Motor neuron (in vitro differentiated cells): ENCODE results near the gene ARL14EP. TPM values are rescaled to one million over a fixed set of nuclear protein-coding genes. Genes with fewer than 3 reads are reported as not detected.
A peak's percentile ranks its signal among the peaks of the same experiment; 100 is the strongest.

Source experiments
- ATAC-seq, 8 experiments: fragments of 200-7000 bp; cut with Tn5 transposase; replicated peaks in 6 of 8; 2 replicates each; pipeline ENCODE4 v1.8.0; 2021; ENCODE audit warnings: mild to moderate bottlenecking in 8 of 8, moderate library complexity in 8 of 8
- H3K27ac ChIP-seq, 2 donors: fragments of 250-450 bp; sonication (Bioruptor Pico); 2 replicates each; pipeline ENCODE4 v1.9.0; 2021; ENCODE audit warnings: antibody characterized with exemption in 2 of 2, mild to moderate bottlenecking in 2 of 2, moderate library complexity in 1 of 2
- H3K4me1 ChIP-seq, 2 donors: fragments of 250-450 bp; sonication (Bioruptor Pico); replicated peaks in 1 of 2; 2 replicates each; pipeline ENCODE4 v1.6.1; 2021; ENCODE audit warnings: antibody characterized with exemption in 2 of 2, mild to moderate bottlenecking in 2 of 2, moderate library complexity in 1 of 2
- H3K4me3 ChIP-seq, 5 donors: fragments of 250-450 bp; sonication (Bioruptor Pico); 2 replicates each; pipeline ENCODE4 v1.9.0; 2021; ENCODE audit warnings: antibody characterized with exemption in 5 of 5, mild to moderate bottlenecking in 5 of 5, moderate library complexity in 4 of 5
- WGBS, 10 experiments: fragments of 450-650 bp; shearing (Covaris generic); methylation state at CpG; one replicate each; pipeline ENCODE4 v1.0.0; 2022; 5-methylcytosine and 5-hydroxymethylcytosine counted together
- in situ Hi-C, 9 experiments: fragments of 400-800 bp; cut with MboI; loops; one replicate each; pipeline ENCODE4 v1.15.0; 2021; ENCODE audit warnings: low sequenced_read_pairs in 9 of 9, low pct_unique_long_range_greater_than_20kb in 2 of 9; ENCODE audit not compliant: unreplicated experiment in 9 of 9
- total RNA-seq, 8 experiments: library from RNA; unstranded; fragments of 300-600 nt; gene quantifications; 2 replicates each; pipeline versions ENCODE4 v1.2.3 to v1.2.4, GENCODE V29; 2022

The ARL14EP gene
- 10 to 100 TPM; 19.5 to 37.0 (median 24.7) TPM for total RNA-seq

GRCh38 chr11:30322826-30323710, at the start of gene ARL14EP:
Gene ARL14EP, plus strand, starts transcription at chr11:30323104. Its CDS starts 7,845 bp downstream, at chr11:30330949.
- Histone ChIP-seq H3K4me3 (peak within 1 kb of the TSS; percentile 52 to 95 (median 86)), H3K4me1 (peaks cover 13 to 27% of the 10 kb centered on the region in 2 donors), H3K27ac (peak within 1 kb of the TSS; percentile 85 to 95)
- WGBS, 10 experiments, result 0 to 7% (median 2%) methylated on average over 1 to 11 of the region's 51 CpGs
- ATAC-seq, result peak; percentile 98 to 99 (median 99)
- in situ Hi-C loops, result loop anchor here in 1 of 9 experiments (25.0 kb wide), 1 partner anchor 886 kb away; no protein-coding TSS in a partner anchor

GRCh38 chr11:30277176-30277575, 45.7 kb upstream of the ARL14EP start:
- Histone ChIP-seq H3K27ac (no peak overlapping the region), H3K4me1 (peaks cover 0 to 6% of the 10 kb centered on the region in 2 donors), H3K4me3 (no peak overlapping the region)
- no peak for ATAC-seq
- in situ Hi-C loops, result loop anchor here in 1 of 9 experiments (25.0 kb wide), 1 partner anchor 840 kb away; no protein-coding TSS in a partner anchor

DNA sequence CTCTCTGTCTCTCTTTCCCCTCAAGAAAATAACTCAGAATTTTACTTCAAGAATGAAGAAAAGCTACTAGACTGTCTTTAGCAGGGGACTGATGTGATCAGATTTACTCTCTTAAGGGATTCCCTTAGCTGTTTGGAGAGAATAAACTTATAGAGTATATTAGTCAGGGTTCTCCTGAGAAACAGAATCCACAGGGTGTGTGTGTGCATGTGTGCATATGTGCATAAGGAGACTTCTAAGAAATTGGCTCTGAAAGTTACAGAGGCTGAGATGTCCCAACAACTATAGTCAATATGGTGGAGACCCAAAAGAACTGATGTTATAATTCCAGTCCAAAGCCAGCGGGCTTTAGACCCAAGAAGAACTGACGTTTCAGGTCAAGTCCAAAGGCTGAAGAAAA, 43.1 kb upstream of the ARL14EP start:
- in situ Hi-C loops, result loop anchor here in 1 of 9 experiments (25.0 kb wide), 1 partner anchor 842 kb away; no protein-coding TSS in a partner anchor
- 0 to 100% (median 50%) methylated on average over 1 to 2 of the region's 2 CpGs; no CpG with 5 or more reads in 3 of the 10 experiments for WGBS, 10 experiments
- H3K4me1 ChIP-seq, result peaks cover 0 to 6% of the 10 kb centered on the region in 2 donors
- peak in 3 of 8 experiments; percentile 44 to 97 (median 96) for ATAC-seq
- no peak overlapping the region for H3K4me3 ChIP-seq
- no peak overlapping the region for H3K27ac ChIP-seq

DNA sequence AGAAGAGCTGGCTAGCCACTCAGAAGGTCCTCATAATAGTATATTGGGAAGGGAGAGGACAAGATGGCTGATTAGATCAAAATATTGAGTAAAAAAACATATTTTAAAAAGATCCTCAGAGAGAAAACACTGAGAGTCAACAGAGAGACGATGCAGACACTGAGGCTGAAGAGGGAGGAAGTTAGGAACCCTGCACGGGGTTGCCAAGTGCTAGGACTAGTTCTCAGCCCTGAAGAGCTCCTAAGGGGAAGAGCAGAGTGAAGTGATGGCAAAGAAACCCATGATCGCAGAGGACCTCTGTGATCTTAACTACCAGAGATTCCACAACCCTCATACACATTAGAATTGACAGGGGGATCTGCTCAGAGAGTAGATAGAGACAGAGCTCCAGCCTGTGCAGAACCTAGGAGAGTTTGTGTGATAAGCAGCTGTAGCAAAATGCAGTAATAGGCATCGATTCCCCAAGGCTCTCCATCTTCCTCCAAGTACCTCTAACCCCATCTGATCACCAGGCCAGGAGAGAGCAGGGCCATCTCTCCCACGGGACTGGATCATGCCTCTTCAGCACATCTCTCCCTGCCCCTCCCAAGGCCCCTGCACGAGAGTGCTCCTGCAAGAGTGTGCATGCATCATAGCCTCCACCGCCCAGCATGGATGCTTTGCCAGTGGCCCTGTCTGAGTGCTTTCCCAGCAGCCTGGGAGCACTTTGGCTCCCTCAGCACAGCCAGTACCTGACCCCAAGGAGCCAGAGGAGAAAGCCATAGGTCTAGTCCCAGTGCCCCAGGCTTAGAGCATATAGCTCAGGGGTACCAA, 41.2 kb upstream of the ARL14EP start:
- ATAC-seq, result peak in 2 of 8 experiments; percentile 23 to 32
- in situ Hi-C loops, result loop anchor here in 1 of 9 experiments (25.0 kb wide), 1 partner anchor 844 kb away; no protein-coding TSS in a partner anchor
- H3K4me3 ChIP-seq, result no peak overlapping the region
- WGBS, 10 experiments, result 0 to 93% (median 75%) methylated on average over 1 to 6 of the region's 7 CpGs; no CpG with 5 or more reads in 1 of the 10 experiments
- H3K27ac ChIP-seq, result no peak overlapping the region
- no peaks in the 10 kb centered on the region for H3K4me1 ChIP-seq

GRCh38 chr11:30282289-30282631, 40.6 kb upstream of the ARL14EP start:
- Histone ChIP-seq H3K4me1 (peaks cover 0 to 3% of the 10 kb centered on the region in 2 donors), H3K27ac (no peak overlapping the region), H3K4me3 (no peak overlapping the region)
- in situ Hi-C loops, result loop anchor here in 1 of 9 experiments (25.0 kb wide), 1 partner anchor 845 kb away; no protein-coding TSS in a partner anchor
- WGBS, 10 experiments, result 17 to 86% (median 53%) methylated on average over 1 to 2 of the region's 3 CpGs; no CpG with 5 or more reads in 6 of the 10 experiments
- no peak for ATAC-seq

- Histone ChIP-seq H3K4me1 (peaks cover 0 to 5% of the 10 kb centered on the region in 2 donors), H3K27ac (no peak overlapping the region), H3K4me3 (no peak overlapping the region)
- ATAC-seq, result no peak
- in situ Hi-C loops, result loop anchor here in 1 of 9 experiments (25.0 kb wide), 1 partner anchor 848 kb away; no protein-coding TSS in a partner anchor
- 20 to 100% (median 74%) methylated on average over 3 of the region's 3 CpGs; no CpG with 5 or more reads in 2 of the 10 experiments for WGBS, 10 experiments
Measured at GRCh38 chr11:30284836-30285235, 38.1 kb upstream of the ARL14EP start.

- Histone ChIP-seq H3K4me3 (no peak overlapping the region), H3K27ac (no peak overlapping the region), H3K4me1 (peaks cover 0 to 5% of the 10 kb centered on the region in 2 donors)
- WGBS, 10 experiments, result 22 to 100% (median 87%) methylated on average over 1 to 3 of the region's 3 CpGs
- no peak for ATAC-seq
- in situ Hi-C loops, result loop anchor here in 1 of 9 experiments (25.0 kb wide), 1 partner anchor 848 kb away; no protein-coding TSS in a partner anchor
Measured at GRCh38 chr11:30285416-30286121, 37.3 kb upstream of the ARL14EP start.

DNA sequence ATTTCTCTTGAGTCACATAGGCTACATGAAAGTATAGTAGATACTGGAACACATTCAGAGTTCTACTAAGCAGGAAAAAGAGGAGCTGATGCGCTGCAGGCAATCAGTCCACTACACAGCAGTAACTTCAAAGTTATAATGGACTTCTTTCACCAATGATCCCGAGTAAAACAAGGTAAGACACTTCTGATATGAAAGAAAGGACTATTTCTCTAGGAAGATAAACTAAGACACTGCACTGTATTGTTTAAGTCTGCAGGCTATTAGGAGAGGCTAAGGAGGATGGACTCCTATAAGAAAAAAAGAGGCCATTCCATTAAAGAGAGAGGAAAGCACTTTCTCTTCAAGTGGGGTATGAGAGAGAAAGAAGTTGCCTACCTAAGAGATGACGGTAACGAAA, 31.6 kb upstream of the ARL14EP start:
- WGBS, 10 experiments, result 0 to 84% (median 49%) methylated on average over 1 to 4 of the region's 4 CpGs
- Histone ChIP-seq H3K4me3 (no peak overlapping the region), H3K4me1 (peaks cover 0 to 5% of the 10 kb centered on the region in 2 donors), H3K27ac (no peak overlapping the region)
- in situ Hi-C loops, result loop anchor here in 1 of 9 experiments (25.0 kb wide), 1 partner anchor 854 kb away; no protein-coding TSS in a partner anchor
- no peak for ATAC-seq

DNA sequence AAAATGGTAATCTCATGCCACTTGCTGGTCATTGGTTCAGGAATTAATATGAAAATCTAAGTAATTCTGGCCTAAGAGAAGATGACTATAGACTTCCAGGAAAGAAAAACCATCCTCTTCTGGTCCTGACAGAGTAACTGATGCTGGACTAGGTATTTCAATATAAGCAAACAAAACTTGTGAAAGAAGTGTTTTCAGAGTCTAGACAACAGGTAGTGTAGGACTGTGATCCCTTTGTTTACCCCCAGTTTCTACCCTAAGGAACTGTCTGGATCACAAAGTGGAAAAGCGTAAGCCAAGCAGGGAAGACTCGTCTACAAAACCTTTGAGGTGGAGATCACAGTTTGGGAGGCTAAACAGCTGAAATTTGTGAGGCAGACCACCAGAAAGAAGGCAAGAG, 30.4 kb upstream of the ARL14EP start:
- Histone ChIP-seq H3K27ac (no peak overlapping the region), H3K4me3 (no peak overlapping the region), H3K4me1 (no peaks in the 10 kb centered on the region)
- ATAC-seq, result no peak
- in situ Hi-C loops, result loop anchor here in 1 of 9 experiments (25.0 kb wide), 1 partner anchor 855 kb away; no protein-coding TSS in a partner anchor
- 24 to 100% (median 63%) methylated on average over 1 to 2 of the region's 2 CpGs; no CpG with 5 or more reads in 2 of the 10 experiments for WGBS, 10 experiments

DNA sequence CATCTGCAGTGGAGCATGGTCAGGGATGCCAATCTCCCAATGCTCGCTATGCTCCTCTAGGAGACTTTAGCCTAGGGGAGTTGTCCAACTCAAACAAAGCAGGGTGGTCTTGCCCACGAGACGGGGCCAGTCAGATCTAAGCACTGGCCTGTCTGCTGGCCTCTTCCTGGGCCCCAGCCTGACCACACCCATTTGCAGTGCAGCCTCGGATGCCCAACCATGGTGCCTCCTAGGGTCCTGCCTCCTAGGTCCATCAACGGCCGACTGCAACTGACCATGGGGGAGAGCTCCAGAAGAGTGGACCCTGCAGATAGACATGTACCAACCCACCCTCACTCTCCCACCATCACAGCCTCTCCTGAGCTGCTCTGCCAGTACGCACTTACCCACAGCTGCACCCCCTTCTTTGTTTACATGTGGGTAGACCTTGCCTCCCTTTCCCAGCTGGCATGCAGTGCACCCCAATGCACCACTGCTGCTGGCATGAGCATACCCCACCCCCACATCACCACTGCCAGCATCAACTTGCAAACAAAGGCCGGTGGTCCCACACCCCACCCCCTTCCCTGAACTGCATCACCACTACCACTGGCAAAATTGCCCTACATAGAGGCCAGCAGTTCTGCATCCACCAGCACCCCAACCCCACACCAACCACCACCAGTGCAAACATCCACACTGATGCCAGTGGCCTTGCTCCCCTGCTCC, 27.6 kb upstream of the ARL14EP start:
- in situ Hi-C loops, result loop anchor here in 1 of 9 experiments (25.0 kb wide), 1 partner anchor 858 kb away; no protein-coding TSS in a partner anchor
- no peak overlapping the region for H3K27ac ChIP-seq
- no peaks in the 10 kb centered on the region for H3K4me1 ChIP-seq
- WGBS, 10 experiments, result 80 to 100% (median 100%) methylated on average over 1 to 2 of the region's 8 CpGs; no CpG with 5 or more reads in 7 of the 10 experiments
- no peak for ATAC-seq
- no peak overlapping the region for H3K4me3 ChIP-seq

GRCh38 chr11:30304620-30305019, 18.3 kb upstream of the ARL14EP start:
- 71 to 100% (median 100%) methylated on average over 1 of the region's 1 CpG; no CpG with 5 or more reads in 6 of the 10 experiments for WGBS, 10 experiments
- in situ Hi-C loops, result loop anchor here in 1 of 9 experiments (25.0 kb wide), 1 partner anchor 867 kb away; no protein-coding TSS in a partner anchor
- ATAC-seq, result peak in 3 of 8 experiments; percentile 48 to 81 (median 59)
- Histone ChIP-seq H3K27ac (no peak overlapping the region), H3K4me3 (no peak overlapping the region), H3K4me1 (no peaks in the 10 kb centered on the region)
